A549 treated with Mapracorat at 1 μM for 4 hours (cell line): ENCODE results near the gene ZNF99. TPM values are rescaled to one million over a fixed set of nuclear protein-coding genes. Genes with fewer than 3 reads are reported as not detected.

Experiments used
- total RNA-seq: library from RNA; stranded (reverse); fragments of 200-300 nt; extraction: Qiagen RNA extraction; gene quantifications from 5 replicates; pipeline ENCODE4 v1.2.3, GENCODE V29; 2022

The ZNF99 gene
- total RNA-seq: not detected in 5 replicates

GRCh38 chr19:22783651-22784410 is at the start of gene ZNF99:
Gene ZNF99 (minus strand): TSS chr19:22784151. CDS start chr19:22784016, 135 bp downstream.

DNA sequence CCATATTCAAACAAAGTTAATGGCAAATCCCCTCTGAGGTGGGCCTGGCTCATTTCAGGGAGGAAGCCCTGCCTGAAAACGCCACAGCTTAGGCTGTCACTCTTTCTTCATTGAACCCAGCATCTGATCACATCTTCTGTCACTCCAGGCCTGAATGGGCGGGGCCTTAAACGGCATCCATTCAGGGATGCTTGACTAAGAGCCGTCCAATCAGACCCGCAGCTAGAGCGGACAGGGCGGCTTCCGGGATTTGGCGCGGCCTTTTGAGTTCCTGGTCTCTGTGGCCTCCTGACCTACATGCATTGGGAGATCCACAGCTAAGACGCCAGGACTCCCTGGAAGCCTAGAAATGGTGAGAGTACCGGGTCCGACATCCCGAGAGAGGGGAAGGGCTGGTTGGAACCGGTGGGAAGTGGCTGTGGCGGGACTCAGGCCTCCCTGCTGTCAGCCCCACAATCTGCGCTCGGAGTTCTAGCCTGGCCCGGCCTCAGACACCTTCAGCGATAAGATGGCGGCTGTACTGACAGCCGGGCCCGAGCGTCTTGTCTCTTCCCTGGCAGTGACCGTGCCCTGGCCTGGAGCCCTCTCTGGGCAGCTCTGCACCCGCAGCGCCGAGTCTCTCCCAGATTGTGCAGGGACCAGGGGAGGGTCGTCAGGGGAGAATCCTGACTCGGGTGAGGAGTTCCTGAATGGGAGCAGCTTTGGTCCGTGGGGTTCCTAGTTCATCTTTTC is 48.2 kb upstream of the ZNF99 start, which contains the start of gene ZNF723:
ZNF723 (plus strand) TSS at position 261 of the 732 bp plus-strand sequence; CDS start at position 350, 89 bp downstream.

Other genes starting within 250 kb of the ZNF99 start
- not detected in 5 replicates for gene ZNF492, start 149.8 kb downstream of the ZNF99 start, total RNA-seq
- gene ZNF723, start 48.1 kb upstream of the ZNF99 start, total RNA-seq: not detected in 5 replicates
- gene ZNF728, start 219.0 kb upstream of the ZNF99 start, total RNA-seq: not detected in 5 replicates